ENCODE results near the gene CCDC24.

CCDC24 gene

DNA sequence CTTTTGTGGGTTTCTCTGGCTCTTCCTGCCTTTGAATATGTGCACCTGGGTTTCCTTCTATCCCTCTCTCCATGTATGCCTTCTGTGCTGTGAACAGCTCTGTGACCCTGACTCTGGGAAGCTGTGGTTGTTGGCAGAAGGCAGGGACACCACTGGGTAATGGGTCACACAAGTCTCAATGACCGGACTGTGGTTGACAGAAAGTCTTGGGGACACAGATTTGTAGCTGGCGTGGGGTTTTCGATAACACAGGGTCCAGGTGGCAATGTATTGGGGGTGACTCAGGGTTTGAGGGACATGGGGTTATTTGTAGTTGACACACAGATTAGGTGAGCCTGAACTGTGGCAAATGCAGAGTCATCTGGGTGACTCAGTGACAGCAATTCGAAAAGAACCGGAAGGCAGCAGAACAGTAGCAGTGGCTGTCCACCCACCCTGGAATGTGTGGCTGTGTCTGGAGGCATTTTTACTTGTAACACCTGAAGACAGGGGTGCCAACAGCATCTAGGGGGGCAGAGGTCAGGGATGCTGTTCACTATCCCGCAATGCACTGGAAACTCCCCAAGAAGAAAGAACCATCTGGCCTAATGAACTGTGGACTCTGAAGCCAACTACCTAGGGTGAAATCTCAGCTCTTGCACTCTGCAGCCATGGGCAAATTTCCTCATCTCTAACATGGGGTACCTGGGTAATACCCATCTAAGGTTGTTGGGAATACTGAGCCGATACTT lies 52.8 kb downstream of the CCDC24 start:
- no peak for DNase-seq

DNA sequence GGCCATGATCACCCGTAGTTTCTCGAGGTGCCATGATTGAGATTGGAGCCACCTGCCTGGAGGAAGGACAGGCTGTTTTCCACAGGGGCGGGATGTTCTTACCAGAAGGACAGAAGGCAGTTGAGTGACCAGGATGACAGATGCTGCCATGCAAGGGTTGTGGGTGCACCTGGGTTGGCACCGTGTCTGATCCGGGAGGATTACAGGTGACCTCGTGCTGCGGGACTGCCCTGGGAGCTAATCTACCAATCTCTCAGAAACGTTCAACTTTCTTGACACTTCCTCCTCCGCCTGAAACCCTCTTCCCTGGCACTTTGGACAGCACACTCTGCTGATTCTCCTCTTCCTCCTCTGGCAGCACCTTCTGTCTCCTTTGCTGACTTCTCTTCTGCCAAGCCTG lies 53.7 kb downstream of the CCDC24 start:
- DNase-seq: no peak

Measured in NCI-H524 (cell line).